Lower lobe of right lung (tissue), 2 donors: ENCODE measurements around the gene LDHAL6B. TPM values are rescaled to one million over a fixed set of nuclear protein-coding genes. Genes with fewer than 3 reads are reported as not detected.
"Not testable (repeated sequence)": the region's sequence is repeated elsewhere in the genome, so short reads cannot be mapped to it uniquely, and the experiment has no call there.

Source experiments
- ATAC-seq, 2 donors: fragments of 200-7000 bp; cut with Tn5 transposase; one replicate each; pipeline ENCODE4 v1.9.1; 2020 to 2022; ENCODE audit warnings: mild to moderate bottlenecking in 2 of 2, moderate library complexity in 2 of 2
- DNase-seq: peaks from one replicate; pipeline ENCODE4 v3.0.0-alpha.2; 2020
- H3K27ac ChIP-seq: fragments of 200-600 bp; one replicate; pipeline ENCODE4 v1.8.0; 2022
- H3K27me3 ChIP-seq: fragments of 200-600 bp; one replicate; pipeline ENCODE4 v1.8.0; 2022; ENCODE audit warnings: low read depth
- H3K36me3 ChIP-seq: fragments of 200-600 bp; one replicate; pipeline ENCODE4 v1.8.0; 2022; ENCODE audit warnings: mild to moderate bottlenecking
- H3K4me1 ChIP-seq: fragments of 200-600 bp; one replicate; pipeline ENCODE4 v1.8.0; 2022
- H3K4me3 ChIP-seq: fragments of 200-600 bp; one replicate; pipeline ENCODE4 v1.8.0; 2022; ENCODE audit warnings: mild to moderate bottlenecking
- H3K9me3 ChIP-seq: fragments of 200-600 bp; one replicate; pipeline ENCODE4 v1.8.0; 2022
- CTCF ChIP-seq: fragments of 200-600 bp; IDR thresholded peaks from one replicate; pipeline ENCODE4 v1.8.0; 2022; ENCODE audit warnings: antibody characterized with exemption, mild to moderate bottlenecking
- intact Hi-C: fragments of 100-400 bp; cut with DNase I; formaldehyde crosslinking; loops from one replicate; pipeline ENCODE4 v1.11.0; 2022
- total RNA-seq: library from RNA; stranded (reverse); fragmentation: NEBNext Ultra II Directional; extraction: Animal tissue kit (Norgen Biotek cat#: 25700); gene quantifications from one replicate; pipeline ENCODE4 v1.2.1, GENCODE V29; 2021
- donor health status: DM: no; HTN: yes; CAD: no; lungs with severe emphysema.

LDHAL6B gene
- total RNA-seq, 1 donor from 2014 or later: not detected

GRCh38 chr15:59160880-59161593, 45.6 kb upstream of the LDHAL6B start:
- ATAC-seq: no peak
- peaks cover 8% of the 10 kb centered on the region for H3K4me1 ChIP-seq
- intact Hi-C loops: no loop called here
- H3K4me3 ChIP-seq: no peak overlapping the region
- H3K9me3 ChIP-seq: no peaks in the 10 kb centered on the region
- no peaks in the 10 kb centered on the region for H3K27me3 ChIP-seq
- peaks cover 52% of the 10 kb centered on the region for H3K36me3 ChIP-seq
- H3K27ac ChIP-seq: no peak overlapping the region
- TF ChIP-seq CTCF: peak; percentile 33
- no peak for DNase-seq

GRCh38 chr15:59162080-59162479, 44.6 kb upstream of the LDHAL6B start:
- ATAC-seq, H3K4me3 ChIP-seq, H3K4me1 ChIP-seq, H3K27ac ChIP-seq, DNase-seq, intact Hi-C loops, H3K9me3 ChIP-seq, H3K27me3 ChIP-seq: not testable (repeated sequence)
- peaks cover 48% of the 10 kb centered on the region for H3K36me3 ChIP-seq

GRCh38 chr15:59165726-59166125, 40.9 kb upstream of the LDHAL6B start:
- Histone ChIP-seq H3K27ac (peak overlapping the region; percentile 15), H3K27me3 (no peaks in the 10 kb centered on the region), H3K36me3 (peaks cover 24% of the 10 kb centered on the region), H3K4me3 (no peak overlapping the region), H3K4me1 (peaks cover 12% of the 10 kb centered on the region), H3K9me3 (no peaks in the 10 kb centered on the region)
- peak in 1 of 2 donors; percentile 48 for ATAC-seq
- intact Hi-C loops: no loop called here
- DNase-seq: no peak
- TF ChIP-seq CTCF: no peak

- peaks cover 12% of the 10 kb centered on the region for H3K4me1 ChIP-seq
- no peaks in the 10 kb centered on the region for H3K9me3 ChIP-seq
- peak overlapping the region; percentile 15 for H3K27ac ChIP-seq
- DNase-seq (no peak), ATAC-seq (no peak)
- no peaks in the 10 kb centered on the region for H3K27me3 ChIP-seq
- H3K4me3 ChIP-seq: no peak overlapping the region
- intact Hi-C loops: no loop called here
- peaks cover 24% of the 10 kb centered on the region for H3K36me3 ChIP-seq
- no peak for TF ChIP-seq CTCF
Measured at GRCh38 chr15:59166166-59166565, 40.5 kb upstream of the LDHAL6B start.

- intact Hi-C loops: no loop called here
- Histone ChIP-seq H3K4me1 (peaks cover 12% of the 10 kb centered on the region), H3K36me3 (peaks cover 24% of the 10 kb centered on the region), H3K9me3 (no peaks in the 10 kb centered on the region), H3K27me3 (no peaks in the 10 kb centered on the region), H3K4me3 (no peak overlapping the region), H3K27ac (peak overlapping the region; percentile 15)
- ATAC-seq (peak; percentile 58 to 67), DNase-seq (no peak)
- no peak for TF ChIP-seq CTCF
Measured at GRCh38 chr15:59166601-59167265, 39.9 kb upstream of the LDHAL6B start.

GRCh38 chr15:59168536-59168935, 38.1 kb upstream of the LDHAL6B start:
- no peak for DNase-seq
- ATAC-seq: peak in 1 of 2 donors; percentile 45
- H3K4me1 ChIP-seq: peaks cover 12% of the 10 kb centered on the region
- peak overlapping the region; percentile 57 for H3K27ac ChIP-seq
- no peak for TF ChIP-seq CTCF
- no peaks in the 10 kb centered on the region for H3K9me3 ChIP-seq
- no peak overlapping the region for H3K4me3 ChIP-seq
- no peaks in the 10 kb centered on the region for H3K27me3 ChIP-seq
- intact Hi-C loops: no loop called here
- peaks cover 14% of the 10 kb centered on the region for H3K36me3 ChIP-seq
